Ovary (tissue), 9 donors: ENCODE results near the gene NFIA. TPM values are rescaled to one million over a fixed set of nuclear protein-coding genes. Genes with fewer than 3 reads are reported as not detected.

Source experiments
- DNase-seq, 5 donors: peaks; one replicate each; pipeline ENCODE4 v3.0.0-alpha.2; 2019 to 2020
- H3K27ac ChIP-seq, 2 donors: fragments of 200-600 bp; one replicate each; pipeline versions ENCODE4 v1.5.1 to v1.8.0; 2019 to 2022
- H3K27me3 ChIP-seq: fragments of 200-600 bp; one replicate; pipeline ENCODE4 v1.8.0; 2022
- H3K36me3 ChIP-seq: fragments of 200-600 bp; sonication (generic); one replicate; pipeline ENCODE4 v1.5.1; 2019
- H3K4me1 ChIP-seq: one replicate; pipeline ENCODE4 v1.8.1; 2013; ENCODE audit warnings: mild to moderate bottlenecking, moderate library complexity; ENCODE audit not compliant: insufficient read depth
- H3K4me3 ChIP-seq: fragments of 200-600 bp; sonication (generic); one replicate; pipeline ENCODE4 v1.5.1; 2017
- H3K9me3 ChIP-seq, 2 donors: fragments of 200-600 bp in 1 of 2; sonication (generic) in 1 of 2; one replicate each; pipeline versions ENCODE4 v1.5.1 to v1.8.1; 2013 to 2019; ENCODE audit warnings: mild to moderate bottlenecking in 1 of 2, moderate library complexity in 1 of 2
- EP300 ChIP-seq: sonication (generic); formaldehyde crosslinking; IDR thresholded peaks from one replicate; pipeline ENCODE4 v1.6.1; 2017; ENCODE audit warnings: antibody characterized with exemption
- POLR2A ChIP-seq: fragments of 450-650 bp; IDR thresholded peaks from one replicate; pipeline ENCODE4 v1.6.1; 2017; ENCODE audit warnings: antibody characterized with exemption, mild to moderate bottlenecking, moderate library complexity
- WGBS, 3 donors: extraction: QIAGEN DNeasy Blood & Tissue Kit in 1 of 3; methylation state at CpG; one replicate each; pipeline versions ENCODE4 v1.1.5 to v1.1.7; 2013 to 2017; 5-methylcytosine and 5-hydroxymethylcytosine counted together
- intact Hi-C, 4 donors: fragments of 100-400 bp; cut with DNase I; formaldehyde crosslinking; loops; one replicate each; pipeline versions ENCODE4 v1.11.0 to v1.15.1; 2022 to 2023
- polyA plus RNA-seq, 2 donors: library from polyadenylated mRNA; stranded (reverse); fragments of 200-250 nt in 1 of 2; fragments of 350-450 nt in 1 of 2; fragmentation: Illumina TruSeq in 1 of 2; extraction: RNeasy Lipid Tissue Mini Kit (QIAGEN cat#74804) in 1 of 2; gene quantifications; one replicate each; pipeline ENCODE4 v1.2.3, GENCODE V29; 2013 to 2014
- total RNA-seq, 7 donors: library from RNA; depleted of rRNA in 2 of 7; stranded (reverse); fragments of >200 nt in 2 of 7; fragmentation: NEBNext Ultra II Directional in 3 of 7; extraction: Animal tissue kit (Norgen Biotek cat#: 25700) in 3 of 7; gene quantifications; one replicate each; pipeline versions ENCODE4 v1.1.0 to v1.2.4, GENCODE V29; 2016 to 2023
- TF ChIP-seq, protein P1 (sequence below), 3 donors: fragments of 450-650 bp in 2 of 3; fragments of 200-600 bp in 1 of 3; IDR thresholded peaks; one replicate each; pipeline versions ENCODE4 v1.5.1 to v1.8.0; 2016 to 2022; ENCODE audit warnings: antibody characterized with exemption in 3 of 3, mild to moderate bottlenecking in 1 of 3
- donor health status: DM: no; HTN: no; CAD: no; lungs with moderate emphysema.
- donor health status: DM: no; HTN: no; CAD: no.
- donor health status: Bipolar disorder and iron deficiency.
- donor health status: DM: yes; HTN: yes; CAD: no.
- donor health status: DM: no; HTN: no; CAD: no.
- donor health status: DM: yes; HTN: yes; CAD: no.

The NFIA gene
- total and polyA plus RNA-seq, 9 donors, result 11.8 to 115 (median 80.9) TPM

DNA sequence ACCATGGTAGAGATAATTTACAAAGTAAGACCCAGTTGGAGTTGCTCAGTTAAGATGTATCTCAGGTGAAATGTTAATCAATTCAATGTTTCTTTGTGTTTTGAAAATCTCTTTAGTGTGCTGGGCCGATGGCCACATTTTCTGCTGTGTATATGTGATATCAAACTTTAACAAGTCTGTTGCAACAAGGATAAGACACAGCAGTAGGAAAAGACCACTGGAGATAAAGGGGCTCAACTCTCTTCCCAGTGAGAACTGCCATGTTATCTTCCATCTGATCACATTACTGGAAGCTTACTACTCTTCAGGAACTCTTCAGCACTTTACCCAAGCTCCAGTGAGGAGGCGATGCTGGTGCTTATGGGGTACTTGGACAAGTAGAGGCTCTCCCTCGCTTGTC is 227.7 kb downstream of the NFIA start:
- no peaks in the 10 kb centered on the region for H3K36me3 ChIP-seq
- WGBS, 3 donors, result 90 to 94% (median 91%) methylated on average over 3 of the region's 3 CpGs
- TF ChIP-seq, protein P1, sequence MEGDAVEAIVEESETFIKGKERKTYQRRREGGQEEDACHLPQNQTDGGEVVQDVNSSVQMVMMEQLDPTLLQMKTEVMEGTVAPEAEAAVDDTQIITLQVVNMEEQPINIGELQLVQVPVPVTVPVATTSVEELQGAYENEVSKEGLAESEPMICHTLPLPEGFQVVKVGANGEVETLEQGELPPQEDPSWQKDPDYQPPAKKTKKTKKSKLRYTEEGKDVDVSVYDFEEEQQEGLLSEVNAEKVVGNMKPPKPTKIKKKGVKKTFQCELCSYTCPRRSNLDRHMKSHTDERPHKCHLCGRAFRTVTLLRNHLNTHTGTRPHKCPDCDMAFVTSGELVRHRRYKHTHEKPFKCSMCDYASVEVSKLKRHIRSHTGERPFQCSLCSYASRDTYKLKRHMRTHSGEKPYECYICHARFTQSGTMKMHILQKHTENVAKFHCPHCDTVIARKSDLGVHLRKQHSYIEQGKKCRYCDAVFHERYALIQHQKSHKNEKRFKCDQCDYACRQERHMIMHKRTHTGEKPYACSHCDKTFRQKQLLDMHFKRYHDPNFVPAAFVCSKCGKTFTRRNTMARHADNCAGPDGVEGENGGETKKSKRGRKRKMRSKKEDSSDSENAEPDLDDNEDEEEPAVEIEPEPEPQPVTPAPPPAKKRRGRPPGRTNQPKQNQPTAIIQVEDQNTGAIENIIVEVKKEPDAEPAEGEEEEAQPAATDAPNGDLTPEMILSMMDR (IDR thresholded peaks at IDR 0.05), result no peak
- TF ChIP-seq EP300, result no peak
- TF ChIP-seq POLR2A, result no peak

DNA sequence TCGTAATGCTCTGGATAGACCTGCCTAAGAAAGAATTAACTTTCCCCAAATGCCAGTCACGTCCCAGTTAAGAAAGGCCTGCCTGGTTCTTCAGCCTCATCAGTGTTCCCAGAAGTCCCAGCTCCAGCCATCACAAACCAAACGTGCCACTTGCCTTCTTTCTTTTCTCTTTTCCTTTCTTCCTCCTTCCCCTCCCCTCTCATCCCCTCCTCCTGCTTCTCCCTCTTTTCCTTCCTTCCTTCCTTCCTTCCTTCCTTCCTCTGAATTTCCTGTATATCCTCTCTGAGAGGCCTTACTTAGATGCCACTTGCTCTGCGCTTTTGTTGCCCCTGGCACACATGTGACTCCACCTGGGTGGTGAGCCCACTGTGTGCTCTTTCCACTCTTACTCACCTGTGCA is 228.2 kb downstream of the NFIA start:
- WGBS, 3 donors, result 84 to 95% (median 91%) methylated on average over 4 of the region's 4 CpGs
- no peaks in the 10 kb centered on the region for H3K9me3 ChIP-seq
- H3K27ac ChIP-seq, result no peak overlapping the region
- no peaks in the 10 kb centered on the region for H3K36me3 ChIP-seq
- no peak overlapping the region for H3K4me3 ChIP-seq
- H3K27me3 ChIP-seq, result no peaks in the 10 kb centered on the region
- intact Hi-C loops, result no loop called here
- TF ChIP-seq EP300, result no peak
- TF ChIP-seq, protein P1 (IDR thresholded peaks at IDR 0.05), result no peak
- no peak for TF ChIP-seq POLR2A
- no peak for DNase-seq
- no peaks in the 10 kb centered on the region for H3K4me1 ChIP-seq

More for the DNA sequence above, 227.7 kb downstream of the NFIA start:
- H3K4me1 ChIP-seq, result no peaks in the 10 kb centered on the region
- H3K9me3 ChIP-seq, result no peaks in the 10 kb centered on the region
- no peaks in the 10 kb centered on the region for H3K27me3 ChIP-seq
- no peak for DNase-seq
- intact Hi-C loops, result no loop called here
- H3K4me3 ChIP-seq, result no peak overlapping the region
- no peak overlapping the region for H3K27ac ChIP-seq

DNA sequence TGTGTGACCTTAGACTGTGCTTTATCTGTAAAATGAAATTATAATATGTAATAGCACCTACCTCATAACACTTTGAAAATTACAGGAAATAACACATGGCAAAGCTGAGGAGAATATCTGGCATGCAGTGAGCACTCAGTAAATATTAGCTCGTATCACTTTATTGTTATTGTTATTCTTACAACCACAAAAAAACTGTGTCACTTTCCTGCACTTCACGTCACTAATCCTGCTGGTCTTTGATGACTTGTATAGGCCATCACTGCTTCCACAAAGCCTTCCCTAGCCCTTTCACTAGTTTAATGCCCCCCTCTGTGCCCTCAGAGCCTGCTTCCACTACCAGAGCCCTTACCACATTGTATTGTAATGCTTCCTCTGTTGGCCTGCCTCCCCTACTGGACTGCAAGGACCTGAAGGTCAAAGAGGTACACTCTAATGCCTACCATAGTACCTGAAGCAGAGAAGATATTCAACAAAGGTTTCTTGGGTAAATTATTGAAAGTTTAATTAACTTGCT is 231.6 kb downstream of the NFIA start:
- H3K9me3 ChIP-seq, result no peaks in the 10 kb centered on the region
- no peaks in the 10 kb centered on the region for H3K36me3 ChIP-seq
- peaks cover 2% of the 10 kb centered on the region for H3K4me1 ChIP-seq
- intact Hi-C loops, result no loop called here
- no peak overlapping the region for H3K4me3 ChIP-seq
- WGBS, 3 donors, result 71 to 86% (median 81%) methylated on average over 2 of the region's 2 CpGs
- TF ChIP-seq EP300, result no peak
- TF ChIP-seq, protein P1 (IDR thresholded peaks at IDR 0.05), result no peak
- no peak for TF ChIP-seq POLR2A
- DNase-seq, result no peak
- H3K27me3 ChIP-seq, result no peaks in the 10 kb centered on the region
- no peak overlapping the region for H3K27ac ChIP-seq

DNA sequence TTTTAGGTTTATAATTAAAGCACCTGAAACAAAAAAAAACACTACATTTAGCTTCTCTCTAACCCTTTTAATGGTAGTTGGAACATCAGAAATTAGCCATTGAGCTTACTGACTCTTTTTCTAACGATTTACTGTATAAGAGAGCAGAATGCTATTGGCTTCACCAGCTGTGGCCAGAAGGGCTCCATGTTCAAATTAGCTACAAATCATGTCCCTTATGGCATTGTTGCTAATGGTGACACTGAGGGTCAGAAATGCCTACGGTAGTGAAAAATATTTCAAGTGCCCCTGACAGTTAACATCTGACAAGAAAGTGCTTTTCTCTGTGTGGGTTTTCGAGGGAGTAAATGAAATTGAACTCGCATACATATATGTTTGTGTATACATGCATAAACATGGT is 232.7 kb downstream of the NFIA start:
- intact Hi-C loops, result no loop called here
- Histone ChIP-seq H3K9me3 (no peaks in the 10 kb centered on the region), H3K4me1 (peaks cover 2% of the 10 kb centered on the region), H3K27ac (no peak overlapping the region), H3K4me3 (no peak overlapping the region), H3K27me3 (no peaks in the 10 kb centered on the region), H3K36me3 (no peaks in the 10 kb centered on the region)
- no peak for DNase-seq
- no peak for TF ChIP-seq EP300
- TF ChIP-seq POLR2A, result no peak
- TF ChIP-seq, protein P1 (IDR thresholded peaks at IDR 0.05), result no peak
- 87 to 90% (median 89%) methylated on average over 4 of the region's 4 CpGs for WGBS, 3 donors
